Neural progenitor cell (in vitro differentiated cells): ENCODE results near the gene NFIX. TPM values are rescaled to one million over a fixed set of nuclear protein-coding genes. Genes with fewer than 3 reads are reported as not detected.

Experiments
- DNase-seq: peaks from one replicate; pipeline ENCODE4 v3.0.0-alpha.2; 2016; ENCODE audit warnings: low spot score
- H2AFZ ChIP-seq: fragments of 200-600 bp; sonication (generic); replicated peaks from 2 replicates; pipeline ENCODE4 v1.6.1; 2016; ENCODE audit warnings: antibody characterized with exemption
- H3F3A ChIP-seq: fragments of 200-600 bp; sonication (generic); 2 replicates; pipeline ENCODE4 v1.6.1; 2016; ENCODE audit warnings: antibody characterized with exemption, low read depth
- H3K27ac ChIP-seq: fragments of 200-600 bp; sonication (generic); 2 replicates; pipeline ENCODE4 v1.5.1; 2016; ENCODE audit warnings: mild to moderate bottlenecking
- H3K27me3 ChIP-seq: fragments of 200-600 bp; sonication (generic); 2 replicates; pipeline ENCODE4 v1.6.1; 2016; ENCODE audit warnings: mild to moderate bottlenecking, moderate library complexity
- H3K36me3 ChIP-seq: fragments of 200-600 bp; sonication (generic); 2 replicates; pipeline ENCODE4 v1.5.1; 2016
- H3K4me1 ChIP-seq: fragments of 200-600 bp; sonication (generic); 2 replicates; pipeline ENCODE4 v1.6.1; 2016; ENCODE audit warnings: mixed run types
- H3K4me2 ChIP-seq: fragments of 200-600 bp; sonication (generic); 2 replicates; pipeline ENCODE4 v1.6.1; 2016
- H3K4me3 ChIP-seq: fragments of 200-600 bp; sonication (generic); 2 replicates; pipeline ENCODE4 v1.5.1; 2016
- H3K79me2 ChIP-seq: fragments of 200-600 bp; sonication (generic); 2 replicates; pipeline ENCODE4 v1.6.1; 2016; ENCODE audit warnings: low read depth
- H3K9ac ChIP-seq: fragments of 200-600 bp; sonication (generic); 2 replicates; pipeline ENCODE4 v1.6.1; 2016
- H3K9me3 ChIP-seq: fragments of 200-600 bp; sonication (generic); 2 replicates; pipeline ENCODE4 v1.5.1; 2016; ENCODE audit warnings: low read depth
- H4K20me1 ChIP-seq: fragments of 200-600 bp; sonication (generic); 2 replicates; pipeline ENCODE4 v1.6.1; 2016; ENCODE audit warnings: low read depth
- H3K27ac Mint-ChIP-seq: 3 replicates; pipeline ENCODE4 v1.8.0; 2021; ENCODE audit warnings: mixed read lengths
- H3K27me3 Mint-ChIP-seq: 2 replicates; pipeline ENCODE4 v1.8.0; 2022; ENCODE audit warnings: low read depth, mild to moderate bottlenecking, inconsistent platforms, moderate library complexity, mixed read lengths; ENCODE audit not compliant: insufficient read depth
- H3K36me3 Mint-ChIP-seq: 3 replicates; pipeline ENCODE4 v1.8.0; 2021; ENCODE audit warnings: mixed read lengths
- H3K4me1 Mint-ChIP-seq: 3 replicates; pipeline ENCODE4 v1.8.0; 2021; ENCODE audit warnings: mixed read lengths
- H3K4me3 Mint-ChIP-seq: 3 replicates; pipeline ENCODE4 v1.8.0; 2021; ENCODE audit warnings: mild to moderate bottlenecking, moderate library complexity, mixed read lengths
- H3K9me3 Mint-ChIP-seq: 3 replicates; pipeline ENCODE4 v1.8.0; 2020; ENCODE audit warnings: mixed read lengths
- EZH2 ChIP-seq: fragments of 200-600 bp; sonication (generic); IDR thresholded peaks from 2 replicates; pipeline ENCODE4 v1.6.1; 2017; ENCODE audit warnings: antibody characterized with exemption, mild to moderate bottlenecking, moderate library complexity
- EZH2phosphoT487 ChIP-seq: fragments of 200-600 bp; sonication (generic); IDR thresholded peaks from 2 replicates; pipeline ENCODE4 v1.6.1; 2017; ENCODE audit warnings: antibody characterized with exemption
- total RNA-seq: library from RNA; depleted of rRNA; stranded (reverse); fragments of >200 nt; gene quantifications from 2 replicates; pipeline ENCODE4 v1.2.3, GENCODE V29; 2015; ENCODE audit warnings: low replicate concordance
- TF ChIP-seq, protein P1 (sequence below): fragments of 200-600 bp; sonication (generic); IDR thresholded peaks from 2 replicates; pipeline ENCODE4 v1.5.1; 2017; ENCODE audit warnings: antibody characterized with exemption, mild to moderate bottlenecking

The NFIX gene
- total RNA-seq, 1 donor from 2014 or later = 0.06 TPM

- Histone ChIP-seq H3K9me3 (no peaks in the 10 kb centered on the region), H2AFZ (no peak overlapping the region), H3K9ac (no peak overlapping the region), H3K4me2 (no peak overlapping the region), H4K20me1 (peaks cover 19% of the 10 kb centered on the region), H3K27ac (no peak overlapping the region), H3K27me3 (peaks cover 98% of the 10 kb centered on the region), H3K36me3 (no peaks in the 10 kb centered on the region), H3K4me1 (no peaks in the 10 kb centered on the region), H3K4me3 (no peak overlapping the region), H3K79me2 (no peaks in the 10 kb centered on the region), H3F3A (peaks cover 6% of the 10 kb centered on the region)
- Mint-ChIP-seq H3K4me1 (peaks cover 18% of the 10 kb centered on the region), H3K27ac (no peak overlapping the region), H3K9me3 (peaks cover 9% of the 10 kb centered on the region), H3K4me3 (peak overlapping the region; percentile 21), H3K27me3 (peaks cover 48% of the 10 kb centered on the region), H3K36me3 (no peaks in the 10 kb centered on the region)
- no peak for DNase-seq
- no peak for TF ChIP-seq EZH2
- TF ChIP-seq, protein P1, sequence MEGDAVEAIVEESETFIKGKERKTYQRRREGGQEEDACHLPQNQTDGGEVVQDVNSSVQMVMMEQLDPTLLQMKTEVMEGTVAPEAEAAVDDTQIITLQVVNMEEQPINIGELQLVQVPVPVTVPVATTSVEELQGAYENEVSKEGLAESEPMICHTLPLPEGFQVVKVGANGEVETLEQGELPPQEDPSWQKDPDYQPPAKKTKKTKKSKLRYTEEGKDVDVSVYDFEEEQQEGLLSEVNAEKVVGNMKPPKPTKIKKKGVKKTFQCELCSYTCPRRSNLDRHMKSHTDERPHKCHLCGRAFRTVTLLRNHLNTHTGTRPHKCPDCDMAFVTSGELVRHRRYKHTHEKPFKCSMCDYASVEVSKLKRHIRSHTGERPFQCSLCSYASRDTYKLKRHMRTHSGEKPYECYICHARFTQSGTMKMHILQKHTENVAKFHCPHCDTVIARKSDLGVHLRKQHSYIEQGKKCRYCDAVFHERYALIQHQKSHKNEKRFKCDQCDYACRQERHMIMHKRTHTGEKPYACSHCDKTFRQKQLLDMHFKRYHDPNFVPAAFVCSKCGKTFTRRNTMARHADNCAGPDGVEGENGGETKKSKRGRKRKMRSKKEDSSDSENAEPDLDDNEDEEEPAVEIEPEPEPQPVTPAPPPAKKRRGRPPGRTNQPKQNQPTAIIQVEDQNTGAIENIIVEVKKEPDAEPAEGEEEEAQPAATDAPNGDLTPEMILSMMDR = no peak
- no peak for TF ChIP-seq EZH2phosphoT487
Measured at GRCh38 chr19:12991296-12991695, 4.0 kb upstream of the NFIX start.

DNA sequence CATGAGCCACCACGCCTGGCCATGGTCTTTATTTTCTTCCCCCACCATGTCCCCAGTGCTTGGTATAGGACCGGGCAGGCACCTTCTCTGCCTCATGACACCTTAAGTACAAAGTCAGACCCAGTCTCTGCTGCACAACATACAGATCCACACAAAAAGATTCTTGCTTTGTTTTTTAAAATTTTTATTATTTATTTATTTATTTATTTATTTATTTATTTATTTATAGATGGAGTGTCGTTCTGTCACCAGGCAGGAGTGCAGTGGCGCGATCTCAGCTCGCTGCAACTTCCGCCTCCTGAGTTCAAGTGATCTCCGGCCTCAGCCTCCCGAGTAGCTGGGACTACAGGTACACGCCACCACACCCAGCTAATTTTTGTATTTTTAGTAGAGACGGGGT lies 2.5 kb upstream of the NFIX start:
- H3K36me3 ChIP-seq = no peaks in the 10 kb centered on the region
- H3K4me3 ChIP-seq = no peak overlapping the region
- H3K36me3 Mint-ChIP-seq = no peaks in the 10 kb centered on the region
- peaks cover 31% of the 10 kb centered on the region for H4K20me1 ChIP-seq
- no peak overlapping the region for H3K4me3 Mint-ChIP-seq
- H3F3A ChIP-seq = peaks cover 6% of the 10 kb centered on the region
- H3K9me3 ChIP-seq = no peaks in the 10 kb centered on the region
- H3K4me2 ChIP-seq = no peak overlapping the region
- H3K27me3 ChIP-seq = peaks cover 98% of the 10 kb centered on the region
- no peak overlapping the region for H2AFZ ChIP-seq
- H3K27me3 Mint-ChIP-seq = peaks cover 52% of the 10 kb centered on the region
- H3K27ac Mint-ChIP-seq = no peak overlapping the region
- TF ChIP-seq EZH2 (no peak), EZH2phosphoT487 (no peak)
- TF ChIP-seq, protein P1 = no peak
- H3K79me2 ChIP-seq = no peaks in the 10 kb centered on the region
- no peak overlapping the region for H3K9ac ChIP-seq
- H3K9me3 Mint-ChIP-seq = peaks cover 7% of the 10 kb centered on the region
- DNase-seq = no peak
- H3K4me1 ChIP-seq = no peaks in the 10 kb centered on the region
- H3K4me1 Mint-ChIP-seq = peaks cover 15% of the 10 kb centered on the region
- no peak overlapping the region for H3K27ac ChIP-seq

- Histone ChIP-seq H3K36me3 (no peaks in the 10 kb centered on the region), H4K20me1 (peaks cover 36% of the 10 kb centered on the region), H3K4me2 (no peak overlapping the region), H3F3A (peaks cover 6% of the 10 kb centered on the region), H3K9me3 (no peaks in the 10 kb centered on the region), H3K27ac (no peak overlapping the region), H2AFZ (no peak overlapping the region), H3K79me2 (no peaks in the 10 kb centered on the region), H3K9ac (no peak overlapping the region), H3K4me3 (no peak overlapping the region), H3K27me3 (peaks cover 98% of the 10 kb centered on the region), H3K4me1 (no peaks in the 10 kb centered on the region)
- TF ChIP-seq EZH2phosphoT487 (no peak), EZH2 (no peak)
- TF ChIP-seq, protein P1 = no peak
- peaks cover 58% of the 10 kb centered on the region for H3K27me3 Mint-ChIP-seq
- peaks cover 15% of the 10 kb centered on the region for H3K4me1 Mint-ChIP-seq
- peaks cover 7% of the 10 kb centered on the region for H3K9me3 Mint-ChIP-seq
- H3K36me3 Mint-ChIP-seq = no peaks in the 10 kb centered on the region
- no peak overlapping the region for H3K27ac Mint-ChIP-seq
- peak overlapping the region; percentile 25 for H3K4me3 Mint-ChIP-seq
- DNase-seq = no peak
Measured at GRCh38 chr19:12993562-12993961, 1.7 kb upstream of the NFIX start.
